GM13977 (cell line): Measurements from ENCODE around the gene SHANK1.
"Not testable (repeated sequence)": the region's sequence is repeated elsewhere in the genome, so short reads cannot be mapped to it uniquely, and the experiment has no call there.

Experiments used
- DNase-seq: peaks from one replicate; pipeline ENCODE4 v3.0.0; 2012; ENCODE audit warnings: low spot score
- in situ Hi-C: fragments of 300-500 bp; cut with MboI; formaldehyde crosslinking; loops from one replicate; pipeline ENCODE4 v1.12.0; 2022; ENCODE audit warnings: low sequenced_read_pairs, low pct_unique_long_range_greater_than_20kb, mixed read lengths, inconsistent platforms; ENCODE audit not compliant: unreplicated experiment
- TF ChIP-seq, protein P1 (sequence below): IDR thresholded peaks from 2 replicates; pipeline ENCODE4 v1.5.1; 2012; ENCODE audit warnings: mild to moderate bottlenecking, control low read depth; ENCODE audit not compliant: insufficient read depth; ENCODE audit errors: extremely low read depth, missing control alignments

Gene SHANK1

DNA sequence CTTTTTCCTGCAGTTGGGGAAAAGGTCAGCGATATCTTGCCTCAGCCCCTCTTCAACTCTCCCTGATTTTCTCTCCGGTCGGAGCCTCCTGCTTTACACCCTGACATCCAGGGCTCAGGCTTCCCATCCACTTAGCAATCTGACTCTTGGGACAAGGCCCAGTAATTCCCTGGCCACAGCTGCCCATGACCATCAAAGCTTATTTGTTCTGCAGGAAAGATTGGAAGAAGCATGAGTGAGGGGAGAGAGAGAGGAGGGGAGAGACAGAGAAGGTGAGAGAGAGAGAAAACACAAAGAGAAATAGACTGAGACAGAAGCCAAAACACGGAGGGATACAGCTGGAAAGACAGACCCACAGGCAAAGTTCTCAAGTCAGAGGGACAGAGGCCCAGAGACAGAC is 93.6 kb downstream of the SHANK1 start:
- in situ Hi-C loops: no loop called here
- TF ChIP-seq, protein P1, sequence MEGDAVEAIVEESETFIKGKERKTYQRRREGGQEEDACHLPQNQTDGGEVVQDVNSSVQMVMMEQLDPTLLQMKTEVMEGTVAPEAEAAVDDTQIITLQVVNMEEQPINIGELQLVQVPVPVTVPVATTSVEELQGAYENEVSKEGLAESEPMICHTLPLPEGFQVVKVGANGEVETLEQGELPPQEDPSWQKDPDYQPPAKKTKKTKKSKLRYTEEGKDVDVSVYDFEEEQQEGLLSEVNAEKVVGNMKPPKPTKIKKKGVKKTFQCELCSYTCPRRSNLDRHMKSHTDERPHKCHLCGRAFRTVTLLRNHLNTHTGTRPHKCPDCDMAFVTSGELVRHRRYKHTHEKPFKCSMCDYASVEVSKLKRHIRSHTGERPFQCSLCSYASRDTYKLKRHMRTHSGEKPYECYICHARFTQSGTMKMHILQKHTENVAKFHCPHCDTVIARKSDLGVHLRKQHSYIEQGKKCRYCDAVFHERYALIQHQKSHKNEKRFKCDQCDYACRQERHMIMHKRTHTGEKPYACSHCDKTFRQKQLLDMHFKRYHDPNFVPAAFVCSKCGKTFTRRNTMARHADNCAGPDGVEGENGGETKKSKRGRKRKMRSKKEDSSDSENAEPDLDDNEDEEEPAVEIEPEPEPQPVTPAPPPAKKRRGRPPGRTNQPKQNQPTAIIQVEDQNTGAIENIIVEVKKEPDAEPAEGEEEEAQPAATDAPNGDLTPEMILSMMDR: no peak
- no peak for DNase-seq

- TF ChIP-seq, protein P1: no peak
- no peak for DNase-seq
- in situ Hi-C loops: no loop called here
Measured at GRCh38 chr19:50624949-50625600, 94.5 kb downstream of the SHANK1 start.

GRCh38 chr19:50620394-50620906 is 99.2 kb downstream of the SHANK1 start:
- in situ Hi-C loops, DNase-seq: not testable (repeated sequence)

GRCh38 chr19:50619184-50619583 is 100.4 kb downstream of the SHANK1 start:
- DNase-seq, in situ Hi-C loops: not testable (repeated sequence)

- in situ Hi-C loops, DNase-seq: not testable (repeated sequence)
Measured at GRCh38 chr19:50618379-50618778, 101.2 kb downstream of the SHANK1 start.

GRCh38 chr19:50612504-50613404 is 106.8 kb downstream of the SHANK1 start:
- in situ Hi-C loops, DNase-seq: not testable (repeated sequence)
